Raji (cell line): ENCODE data around the gene GPR27.

Experiments
- POLR2A ChIP-seq: IDR thresholded peaks from 2 replicates; pipeline ENCODE4 v1.6.1; 2011; ENCODE audit warnings: low read depth, low read length, control low read depth; ENCODE audit not compliant: insufficient read depth

GPR27 gene

GRCh38 chr3:71753701-71754609, at the start of gene GPR27:
GPR27 (plus strand) TSS chr3:71753855; CDS start chr3:71754050, 195 bp downstream.
- no peak for TF ChIP-seq POLR2A

- TF ChIP-seq POLR2A: no peak
These were observed 48.7 kb upstream of the GPR27 start for GRCh38 chr3:71704915-71705314.

GRCh38 chr3:71705681-71706080, 48.0 kb upstream of the GPR27 start:
- no peak for TF ChIP-seq POLR2A

- TF ChIP-seq POLR2A: no peak
These were observed 46.1 kb upstream of the GPR27 start for GRCh38 chr3:71707595-71707994.

GRCh38 chr3:71708476-71709105, 45.1 kb upstream of the GPR27 start:
- no peak for TF ChIP-seq POLR2A

- no peak for TF ChIP-seq POLR2A
These were observed 43.6 kb upstream of the GPR27 start for GRCh38 chr3:71709908-71710511.

GRCh38 chr3:71710906-71711494, 42.7 kb upstream of the GPR27 start:
- no peak for TF ChIP-seq POLR2A

GRCh38 chr3:71713041-71713440, 40.6 kb upstream of the GPR27 start:
- no peak for TF ChIP-seq POLR2A

GRCh38 chr3:71714595-71714994, 39.1 kb upstream of the GPR27 start:
- no peak for TF ChIP-seq POLR2A

GRCh38 chr3:71718072-71718471, 35.6 kb upstream of the GPR27 start:
- TF ChIP-seq POLR2A: no peak

- TF ChIP-seq POLR2A: no peak
These were observed 32.7 kb upstream of the GPR27 start for GRCh38 chr3:71721002-71721401.

GRCh38 chr3:71721651-71722157, 32.0 kb upstream of the GPR27 start:
- no peak for TF ChIP-seq POLR2A

GRCh38 chr3:71722693-71723092, 31.0 kb upstream of the GPR27 start:
- no peak for TF ChIP-seq POLR2A

GRCh38 chr3:71723452-71724170, 30.0 kb upstream of the GPR27 start:
- TF ChIP-seq POLR2A: no peak

- TF ChIP-seq POLR2A: no peak
These were observed 29.5 kb upstream of the GPR27 start for GRCh38 chr3:71724171-71724453.
